Activated CD8-positive, alpha-beta T cell treated with anti-CD3 and anti-CD28 coated beads, Interleukin-2, amount 10 ng/mL, durations not matched to agents 7 days and 5 days (primary cell): ENCODE data around the gene UBXN6. TPM values are rescaled to one million over a fixed set of nuclear protein-coding genes. Genes with fewer than 3 reads are reported as not detected.

Experiments used
- ATAC-seq: fragments of 150-1000 bp; cut with Tn5 transposase; one replicate; pipeline ENCODE4 v1.10.0; 2021; ENCODE audit warnings: moderate library complexity
- CTCF ChIA-PET: fragments of 350-600 bp; sonication (Branson Sonifier 250); formaldehyde crosslinking; loops from one replicate; lab custom pipeline; 2021; ENCODE audit warnings: antibody characterized with exemption; lab: Charles Lee
- POLR2A ChIA-PET: fragments of 350-600 bp; sonication (Branson Sonifier 250); formaldehyde crosslinking; loops from one replicate; lab custom pipeline; 2021; ENCODE audit warnings: antibody characterized with exemption; lab: Charles Lee
- DNase-seq: peaks from one replicate; pipeline ENCODE4 v3.0.0-alpha.2; 2020
- H3K27ac Mint-ChIP-seq: one replicate; pipeline ENCODE4 v1.8.0; 2021; ENCODE audit warnings: mild to moderate bottlenecking, mixed read lengths
- H3K27me3 Mint-ChIP-seq: one replicate; pipeline ENCODE4 v1.8.0; 2021; ENCODE audit warnings: low read depth, mixed read lengths
- H3K36me3 Mint-ChIP-seq: one replicate; pipeline ENCODE4 v1.8.0; 2021; ENCODE audit warnings: low read depth, mixed read lengths
- H3K4me1 Mint-ChIP-seq: one replicate; pipeline ENCODE4 v1.8.0; 2021; ENCODE audit warnings: low read depth, mixed read lengths
- H3K4me3 Mint-ChIP-seq: one replicate; pipeline ENCODE4 v1.8.0; 2021; ENCODE audit warnings: mild to moderate bottlenecking, mixed read lengths
- H3K9me3 Mint-ChIP-seq: one replicate; pipeline ENCODE4 v1.8.0; 2022; ENCODE audit warnings: mixed read lengths; ENCODE audit not compliant: insufficient read depth
- total RNA-seq, 2 experiments: library from RNA; stranded (reverse); gene quantifications; one replicate each; pipeline ENCODE4 v1.2.3, GENCODE V29; 2021

UBXN6 gene
- total RNA-seq, 2 experiments from 2014 or later, result 34.1 to 36.6 TPM

DNA sequence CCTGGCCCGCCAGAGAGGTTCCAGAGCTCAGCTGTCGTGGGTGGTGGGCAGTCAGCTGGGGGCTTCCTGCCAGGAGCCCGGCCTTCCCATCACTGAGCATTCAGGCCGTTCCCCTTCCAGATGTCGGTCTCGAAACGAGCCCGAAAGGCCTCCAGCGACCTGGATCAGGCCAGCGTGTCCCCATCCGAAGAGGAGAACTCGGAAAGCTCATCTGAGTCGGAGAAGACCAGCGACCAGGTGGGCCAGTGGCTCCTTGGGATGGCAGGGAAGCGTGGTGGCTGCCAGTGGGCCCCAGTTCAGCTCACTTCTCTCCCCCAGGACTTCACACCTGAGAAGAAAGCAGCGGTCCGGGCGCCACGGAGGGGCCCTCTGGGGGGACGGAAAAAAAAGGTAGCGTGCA lies 33.9 kb upstream of the UBXN6 start:
- Mint-ChIP-seq H3K4me1 (no peaks in the 10 kb centered on the region), H3K4me3 (no peak overlapping the region), H3K9me3 (no peaks in the 10 kb centered on the region), H3K27me3 (no peaks in the 10 kb centered on the region), H3K36me3 (peaks cover 22% of the 10 kb centered on the region), H3K27ac (no peak overlapping the region)
- DNase-seq (no peak), ATAC-seq (no peak)
- CTCF ChIA-PET, result no interaction called here
- POLR2A ChIA-PET, result no interaction called here

- H3K9me3 Mint-ChIP-seq, result no peaks in the 10 kb centered on the region
- H3K4me1 Mint-ChIP-seq, result no peaks in the 10 kb centered on the region
- ChIA-PET POLR2A (no interaction called here), CTCF (no interaction called here)
- no peak overlapping the region for H3K27ac Mint-ChIP-seq
- peaks cover 27% of the 10 kb centered on the region for H3K36me3 Mint-ChIP-seq
- H3K4me3 Mint-ChIP-seq, result no peak overlapping the region
- no peaks in the 10 kb centered on the region for H3K27me3 Mint-ChIP-seq
- DNase-seq, result no peak
- no peak for ATAC-seq
Measured at GRCh38 chr19:4488496-4488895, 30.9 kb upstream of the UBXN6 start.

GRCh38 chr19:4487572-4487971 lies 30.0 kb upstream of the UBXN6 start:
- no peaks in the 10 kb centered on the region for H3K27me3 Mint-ChIP-seq
- no peaks in the 10 kb centered on the region for H3K4me1 Mint-ChIP-seq
- no peaks in the 10 kb centered on the region for H3K9me3 Mint-ChIP-seq
- no peak overlapping the region for H3K4me3 Mint-ChIP-seq
- H3K36me3 Mint-ChIP-seq, result peaks cover 29% of the 10 kb centered on the region
- ATAC-seq (no peak), DNase-seq (no peak)
- CTCF ChIA-PET, result no interaction called here
- POLR2A ChIA-PET, result no interaction called here
- no peak overlapping the region for H3K27ac Mint-ChIP-seq

GRCh38 chr19:4483385-4483784 lies 25.8 kb upstream of the UBXN6 start:
- Mint-ChIP-seq H3K27me3 (no peaks in the 10 kb centered on the region), H3K36me3 (peaks cover 16% of the 10 kb centered on the region), H3K4me3 (no peak overlapping the region), H3K9me3 (no peaks in the 10 kb centered on the region), H3K4me1 (no peaks in the 10 kb centered on the region), H3K27ac (no peak overlapping the region)
- DNase-seq (no peak), ATAC-seq (no peak)
- ChIA-PET CTCF (no interaction called here), POLR2A (no interaction called here)

DNA sequence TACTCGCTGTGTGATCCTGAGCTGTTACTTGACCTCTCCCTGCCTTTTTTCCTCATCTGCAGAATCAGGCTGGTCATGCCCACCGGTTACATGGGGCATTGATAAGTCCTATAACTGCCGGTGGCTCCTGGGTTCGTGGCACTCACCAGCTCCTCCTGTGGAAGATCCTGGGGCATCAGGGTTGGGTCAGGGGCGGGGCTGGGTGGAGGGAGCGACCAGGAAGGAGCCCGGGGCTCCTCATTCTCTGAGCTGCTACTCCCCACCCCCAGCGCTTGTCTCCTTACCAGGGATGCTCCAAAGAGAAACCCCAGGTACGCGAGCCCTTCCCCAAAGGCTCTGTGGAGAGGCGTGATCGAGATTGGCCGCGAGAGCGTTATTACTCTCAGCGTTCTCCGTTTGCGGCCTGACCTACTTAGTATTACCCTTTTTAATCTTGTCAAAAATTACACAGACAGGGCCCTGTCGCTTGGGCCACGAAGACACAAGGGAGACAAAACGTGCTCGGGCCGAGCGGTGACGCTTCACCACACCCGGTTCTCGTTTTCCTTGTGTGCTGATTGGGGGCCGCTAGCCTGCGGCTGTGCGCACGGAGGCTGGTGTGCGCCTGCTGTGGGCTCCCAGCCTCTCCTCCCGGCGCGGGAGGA lies 25.2 kb upstream of the UBXN6 start:
- Mint-ChIP-seq H3K27me3 (no peaks in the 10 kb centered on the region), H3K9me3 (no peaks in the 10 kb centered on the region), H3K4me1 (no peaks in the 10 kb centered on the region), H3K36me3 (peaks cover 15% of the 10 kb centered on the region), H3K27ac (no peak overlapping the region), H3K4me3 (no peak overlapping the region)
- ChIA-PET CTCF (no interaction called here), POLR2A (no interaction called here)
- DNase-seq, result no peak
- no peak for ATAC-seq

DNA sequence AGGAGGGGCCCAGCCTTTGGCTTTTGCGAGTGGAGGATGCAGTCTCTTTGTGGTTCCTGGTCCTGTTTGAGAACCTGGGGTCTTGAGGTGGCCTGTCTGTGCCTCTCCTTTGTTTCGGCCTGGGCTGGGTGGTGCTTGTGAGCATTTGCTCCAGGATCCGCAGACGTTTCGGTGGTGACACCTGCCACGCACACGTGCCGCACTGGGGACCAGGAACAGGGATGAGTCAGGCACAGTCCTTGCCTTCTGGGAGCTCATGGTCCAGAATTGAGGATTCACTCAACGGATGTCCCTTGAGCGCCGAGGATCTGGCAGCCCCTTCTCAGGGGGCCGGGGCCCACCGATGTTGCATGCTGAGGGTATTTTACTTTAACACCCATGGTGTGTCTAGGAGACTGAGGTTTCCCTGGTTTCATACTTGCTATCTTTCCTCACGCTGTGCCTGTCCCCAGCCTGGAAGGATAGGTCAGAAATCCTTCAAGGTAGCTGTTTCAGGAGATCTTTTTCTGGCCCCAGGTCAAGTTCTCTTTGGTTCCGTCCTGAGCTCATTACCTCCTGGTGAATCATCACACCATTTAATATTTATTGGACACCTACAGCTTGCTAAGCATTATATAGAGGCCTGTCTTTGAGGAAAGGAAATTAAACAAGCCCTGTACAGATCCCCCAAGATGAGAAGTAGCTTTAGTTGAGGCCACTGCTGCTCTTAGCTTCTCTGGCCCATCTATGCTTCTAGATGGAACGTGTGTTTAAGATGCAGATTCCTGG lies 19.6 kb upstream of the UBXN6 start:
- H3K27me3 Mint-ChIP-seq, result no peaks in the 10 kb centered on the region
- ATAC-seq, result no peak
- H3K4me3 Mint-ChIP-seq, result no peak overlapping the region
- no peak for DNase-seq
- H3K9me3 Mint-ChIP-seq, result no peaks in the 10 kb centered on the region
- CTCF ChIA-PET, result interaction anchor here (0.9 to 1.2 kb wide), 2 partner anchors 48 to 159 kb away, joined by 3 read pairs; no protein-coding TSS in a partner anchor
- POLR2A ChIA-PET, result no interaction called here
- no peak overlapping the region for H3K27ac Mint-ChIP-seq
- peaks cover 8% of the 10 kb centered on the region for H3K36me3 Mint-ChIP-seq
- H3K4me1 Mint-ChIP-seq, result peaks cover 21% of the 10 kb centered on the region

GRCh38 chr19:4474514-4475022 lies 17.0 kb upstream of the UBXN6 start:
- Mint-ChIP-seq H3K4me1 (peaks cover 29% of the 10 kb centered on the region), H3K27ac (peak overlapping the region; percentile 65), H3K4me3 (peak overlapping the region; percentile 79), H3K36me3 (peaks cover 6% of the 10 kb centered on the region), H3K9me3 (no peaks in the 10 kb centered on the region), H3K27me3 (no peaks in the 10 kb centered on the region)
- DNase-seq, result peak; percentile 42
- CTCF ChIA-PET, result interaction anchor here (0.6 to 1.7 kb wide), 3 partner anchors 20 to 130 kb away, joined by 3 to 5 read pairs (median 3); no protein-coding TSS in a partner anchor
- no peak for ATAC-seq
- POLR2A ChIA-PET, result no interaction called here

DNA sequence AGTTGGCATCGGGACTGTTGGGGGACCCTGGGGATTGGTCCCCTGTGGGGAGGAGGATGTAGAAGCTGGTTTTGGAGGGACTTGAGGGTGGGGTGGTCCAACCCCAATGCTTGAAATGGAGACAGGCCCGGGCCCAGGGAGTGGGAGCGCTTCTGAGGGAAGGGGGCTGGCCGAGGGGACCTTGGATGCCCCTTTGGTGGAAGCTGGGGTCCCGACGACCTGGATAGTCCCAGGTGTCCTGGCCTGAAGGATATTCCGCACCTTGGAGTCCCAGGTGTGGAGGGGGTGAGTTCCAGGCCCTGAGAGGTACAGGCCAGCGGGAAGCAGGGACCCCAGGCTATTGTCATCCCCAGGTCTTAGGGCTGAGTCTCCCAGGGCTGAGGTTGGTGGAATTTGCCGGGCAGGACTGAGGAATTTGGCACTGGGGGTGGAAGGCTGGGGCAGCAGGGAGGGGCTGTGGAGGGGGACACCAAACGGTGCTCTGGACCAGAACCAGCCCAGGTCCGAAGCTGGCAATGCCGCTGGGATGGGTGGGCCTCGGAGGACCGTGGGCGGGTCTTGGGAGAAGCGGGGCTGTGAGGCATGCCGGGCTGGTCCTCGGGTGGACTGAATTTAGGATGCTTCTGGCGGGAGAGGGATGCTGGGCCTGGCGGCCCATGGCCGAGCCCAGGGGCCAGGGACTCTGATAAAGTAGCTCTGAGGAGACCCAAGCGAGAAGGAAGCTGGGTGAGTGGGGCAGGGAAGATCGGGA lies 16.3 kb upstream of the UBXN6 start:
- peak overlapping the region; percentile 65 for H3K27ac Mint-ChIP-seq
- H3K36me3 Mint-ChIP-seq, result peaks cover 6% of the 10 kb centered on the region
- ATAC-seq (no peak), DNase-seq (no peak)
- H3K27me3 Mint-ChIP-seq, result no peaks in the 10 kb centered on the region
- ChIA-PET CTCF (interaction anchor here (1.7 kb wide), 1 partner anchor 49 kb away, joined by 5 read pairs; no protein-coding TSS in a partner anchor), POLR2A (no interaction called here)
- H3K4me3 Mint-ChIP-seq, result peak overlapping the region; percentile 79
- no peaks in the 10 kb centered on the region for H3K9me3 Mint-ChIP-seq
- H3K4me1 Mint-ChIP-seq, result peaks cover 29% of the 10 kb centered on the region

DNA sequence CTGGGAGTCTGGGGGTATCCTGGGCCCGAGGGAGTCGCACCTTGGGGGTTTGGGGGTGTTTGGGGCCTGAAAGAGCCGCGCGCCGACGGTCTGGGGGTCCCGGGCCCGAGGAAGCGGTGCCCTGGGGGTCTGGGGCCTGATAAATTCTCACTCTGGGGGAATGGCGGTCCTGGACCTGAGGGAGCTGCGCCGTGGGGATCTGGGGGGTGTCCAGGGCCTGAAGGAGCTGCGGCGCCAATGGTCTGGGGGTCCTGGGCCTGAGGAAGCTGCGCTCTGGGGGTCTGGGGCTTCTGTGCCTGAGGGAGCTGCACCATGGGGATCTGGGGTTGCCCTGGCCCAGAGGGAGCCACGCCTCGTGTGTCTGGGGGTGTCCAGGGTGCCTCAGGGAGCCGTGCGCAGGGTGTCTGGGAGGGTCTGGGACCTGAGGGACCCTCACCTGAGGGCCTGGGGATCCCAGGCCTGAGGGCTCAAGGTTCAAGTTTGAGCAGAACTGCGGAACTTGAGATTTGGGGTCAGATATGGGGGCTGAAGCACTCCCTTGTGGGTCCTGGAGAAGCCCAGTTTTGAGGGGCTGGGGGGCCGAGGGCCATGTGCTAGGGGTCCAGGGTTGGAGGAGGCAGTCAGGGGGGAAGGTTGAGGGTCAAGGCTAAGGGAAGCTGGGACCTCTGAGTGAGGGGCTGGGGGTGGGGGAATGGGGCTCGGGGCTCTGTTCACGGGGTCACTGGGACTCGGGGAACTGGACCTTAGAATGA lies 15.6 kb upstream of the UBXN6 start:
- Mint-ChIP-seq H3K9me3 (no peaks in the 10 kb centered on the region), H3K4me3 (peak overlapping the region; percentile 79), H3K4me1 (peaks cover 29% of the 10 kb centered on the region), H3K27ac (peak overlapping the region; percentile 61), H3K27me3 (no peaks in the 10 kb centered on the region), H3K36me3 (peaks cover 6% of the 10 kb centered on the region)
- CTCF ChIA-PET, result no interaction called here
- no peak for DNase-seq
- no peak for ATAC-seq
- POLR2A ChIA-PET, result interaction anchor here (0.7 kb wide), 2 partner anchors 53 to 925 kb away, joined by 4 read pairs; no protein-coding TSS in a partner anchor

- ATAC-seq (no peak), DNase-seq (no peak)
- H3K36me3 Mint-ChIP-seq, result peaks cover 4% of the 10 kb centered on the region
- peak within 1 kb of the TSS; percentile 61 for H3K27ac Mint-ChIP-seq
- CTCF ChIA-PET, result interaction anchor here (0.8 to 1.3 kb wide), 5 partner anchors 16 to 205 kb away, joined by 3 to 5 read pairs (median 4); partner anchors contain the start of gene SH3GL1
- peaks cover 29% of the 10 kb centered on the region for H3K4me1 Mint-ChIP-seq
- H3K9me3 Mint-ChIP-seq, result no peaks in the 10 kb centered on the region
- peak within 1 kb of the TSS; percentile 79 for H3K4me3 Mint-ChIP-seq
- H3K27me3 Mint-ChIP-seq, result no peaks in the 10 kb centered on the region
- POLR2A ChIA-PET, result interaction anchor here (0.7 to 1.8 kb wide), 4 partner anchors 17 to 924 kb away, joined by 3 to 15 read pairs (median 4); no protein-coding TSS in a partner anchor
Measured at GRCh38 chr19:4472174-4472974, 14.8 kb upstream of the UBXN6 start, which contains the start of gene HDGFL2. HDGFL2 (plus strand) TSS chr19:4472297; CDS start chr19:4472351, 54 bp downstream.
